Adipose tissue (tissue), 3 donors: ENCODE measurements around the gene NAA40. TPM values are rescaled to one million over a fixed set of nuclear protein-coding genes. Genes with fewer than 3 reads are reported as not detected.

Experiments used
- H3K27ac ChIP-seq: one replicate; pipeline ENCODE4 v1.5.1; 2013; ENCODE audit warnings: low read depth, low read length
- WGBS, 3 donors: extraction: QIAGEN DNeasy Blood & Tissue Kit; methylation state at CpG; one replicate each; pipeline ENCODE4 v1.1.7; 2013; 5-methylcytosine and 5-hydroxymethylcytosine counted together
- polyA plus RNA-seq, 3 donors: library from polyadenylated mRNA; stranded (reverse); fragments of 200-250 nt; gene quantifications; one replicate each; pipeline ENCODE4 v1.2.3, GENCODE V29; 2013
- donor health status: healthy with polysubstance abuse.
- donor health status: Bipolar disorder and iron deficiency.
- donor health status: healthy.

Gene NAA40
- polyA plus RNA-seq, 3 donors: 6.7 to 13.9 (median 7.6) TPM

- WGBS, 3 donors: 7 to 42% (median 9%) methylated on average over 48 to 59 of the region's 59 CpGs
These were observed 60.7 kb downstream of the NAA40 start for GRCh38 chr11:63999349-64000025.

GRCh38 chr11:64000026-64000739, 61.4 kb downstream of the NAA40 start:
- 1 to 20% (median 4%) methylated on average over 39 to 67 of the region's 67 CpGs for WGBS, 3 donors
- no peak overlapping the region for H3K27ac ChIP-seq

More at GRCh38 chr11:63999349-64000025, 60.7 kb downstream of the NAA40 start:
- H3K27ac ChIP-seq: no peak overlapping the region

DNA sequence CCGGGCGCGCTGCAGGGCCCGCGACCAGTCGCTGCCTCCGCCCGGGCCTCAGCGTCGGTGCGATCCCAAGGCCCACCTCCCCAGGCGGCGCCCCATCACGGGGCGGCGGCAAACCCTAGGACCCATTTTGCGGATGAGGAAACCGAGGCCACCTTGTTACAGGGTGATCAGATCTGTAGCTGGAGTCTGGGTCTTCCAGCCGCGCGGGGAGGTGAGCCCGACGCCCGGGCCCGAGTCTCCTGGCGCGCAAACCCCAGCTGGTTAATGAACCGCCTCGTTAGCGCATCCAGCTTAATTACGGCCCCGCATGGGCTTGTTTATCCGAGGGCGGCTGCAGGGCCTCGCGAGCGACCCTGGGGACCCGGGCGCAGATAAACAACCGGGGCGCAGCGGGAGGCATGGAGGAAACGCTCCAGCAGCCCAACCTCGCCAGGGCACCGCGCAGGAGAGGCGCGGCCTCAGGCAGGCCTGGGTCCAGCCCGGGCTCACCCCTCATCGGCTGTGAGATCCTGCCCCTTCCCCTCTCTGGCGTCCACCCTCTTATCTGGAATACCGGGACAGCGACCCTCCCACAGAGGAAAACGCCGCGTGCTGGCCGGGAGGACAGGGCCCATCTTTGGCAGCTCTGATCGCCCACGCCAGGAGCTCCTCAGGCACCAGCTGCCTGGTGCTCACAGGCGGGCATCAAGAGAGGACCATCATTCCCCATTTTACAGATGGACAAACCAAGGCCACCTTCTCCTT, 62.1 kb downstream of the NAA40 start:
- H3K27ac ChIP-seq: no peak overlapping the region

DNA sequence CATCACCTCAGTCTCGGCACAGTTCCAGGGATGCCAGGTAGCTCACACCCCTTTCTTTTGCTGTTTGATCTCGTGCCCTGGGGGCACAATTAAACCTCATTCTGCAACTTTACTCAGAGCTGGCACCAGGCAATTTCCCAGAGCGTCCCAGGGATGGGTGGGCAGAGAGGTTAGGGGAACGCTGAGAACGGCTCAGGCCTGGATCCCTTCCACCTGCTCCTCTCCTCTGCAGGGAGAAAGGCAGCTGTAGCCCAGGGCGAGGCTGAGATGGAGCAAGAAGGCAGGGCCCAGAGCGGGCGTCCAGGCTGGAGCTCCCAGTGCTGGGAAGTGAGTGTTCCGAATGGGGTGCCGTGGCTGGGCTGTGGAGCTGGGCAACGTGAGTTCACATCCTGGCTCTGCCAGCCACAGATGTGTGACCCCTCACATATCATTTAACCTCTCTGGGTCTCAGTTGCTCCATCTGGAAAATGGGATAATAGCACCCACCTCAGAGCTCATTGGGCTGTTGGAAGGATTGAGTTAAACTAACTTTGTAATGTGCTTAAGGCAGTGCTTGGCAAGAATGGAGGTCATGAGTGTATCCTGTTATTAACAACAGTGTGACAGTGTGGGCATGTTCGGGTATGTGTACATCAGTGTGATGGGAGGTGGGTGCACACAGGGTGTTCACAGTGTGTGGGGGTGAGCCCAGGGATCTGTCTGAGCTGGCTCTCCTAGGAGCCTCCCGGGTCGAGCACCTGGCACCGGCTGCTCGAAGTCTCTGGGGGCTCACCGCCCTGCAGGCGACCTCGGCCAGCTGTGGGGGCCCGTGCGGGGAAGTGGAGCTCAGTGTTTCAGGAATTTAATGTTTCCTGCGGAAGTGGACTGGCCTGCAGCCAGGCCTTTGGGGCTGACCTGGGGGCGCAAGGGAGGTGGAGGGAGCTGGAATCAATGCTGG, 63.0 kb downstream of the NAA40 start:
- WGBS, 3 donors: 37 to 64% (median 38%) methylated on average over 23 of the region's 23 CpGs
- no peak overlapping the region for H3K27ac ChIP-seq

More for the DNA sequence above, 62.1 kb downstream of the NAA40 start:
- 13 to 42% (median 17%) methylated on average over 55 to 60 of the region's 60 CpGs for WGBS, 3 donors

DNA sequence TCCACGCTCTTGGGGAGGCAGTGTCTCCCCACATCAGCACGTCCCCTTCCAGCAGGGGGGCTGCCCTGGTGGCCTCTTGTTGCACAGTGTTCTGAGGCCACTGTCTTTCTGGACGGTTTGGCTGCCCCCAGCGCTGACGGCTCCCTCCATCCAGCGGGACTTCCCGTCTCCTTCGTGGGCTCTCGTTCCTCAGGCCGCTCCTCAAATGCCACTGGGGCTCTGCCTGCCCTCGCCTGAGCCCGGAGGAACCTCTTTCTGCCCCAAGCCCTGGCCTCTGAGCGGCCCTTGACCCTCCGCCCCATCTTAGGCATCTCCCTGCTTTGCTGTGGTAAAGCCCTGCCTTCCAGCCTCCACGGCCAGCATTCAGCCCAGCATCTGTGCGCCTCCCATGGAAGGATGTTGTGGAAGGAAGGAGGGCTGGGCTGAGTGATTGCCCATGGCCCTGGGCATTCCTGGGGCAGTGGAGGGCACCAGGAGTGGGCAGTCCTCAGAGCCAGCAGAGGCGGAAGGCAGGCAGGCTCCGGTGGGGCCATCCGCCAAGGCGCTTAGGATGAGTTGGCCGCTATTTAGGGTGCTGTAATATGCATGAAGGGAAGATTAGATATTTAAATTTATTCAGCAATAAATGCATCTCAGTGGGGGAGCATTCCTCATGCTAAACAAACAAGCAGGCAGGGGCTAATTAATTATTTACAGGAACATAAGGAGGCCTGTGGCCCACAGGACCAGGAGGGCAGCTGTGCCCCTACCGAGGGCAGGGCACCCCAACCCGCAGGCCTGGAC, 65.2 kb downstream of the NAA40 start:
- H3K27ac ChIP-seq: no peak overlapping the region
- whole genome bisulfite sequencing, 3 donors: 56 to 73% (median 58%) methylated on average over 23 of the region's 23 CpGs

DNA sequence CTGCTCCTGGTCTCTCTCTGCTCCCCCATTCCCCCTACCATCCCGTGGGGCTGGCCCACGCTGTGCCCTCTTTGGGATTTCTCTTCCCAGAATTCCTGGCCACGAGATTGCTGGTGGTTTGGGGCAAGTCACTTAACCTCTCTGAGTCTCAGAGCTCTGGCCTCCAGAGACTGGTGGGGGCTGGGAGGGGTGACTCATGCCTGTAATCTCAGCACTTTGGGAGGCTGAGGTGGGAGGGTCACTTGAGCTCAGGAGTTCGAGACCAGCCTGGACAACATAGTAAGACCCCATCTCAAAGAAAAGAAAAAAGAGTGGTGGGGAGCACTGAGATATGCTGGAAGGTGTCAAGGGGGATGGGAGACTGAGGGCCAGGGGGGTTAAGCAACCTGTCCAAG, 65.8 kb downstream of the NAA40 start:
- 74 to 80% (median 79%) methylated on average over 4 of the region's 4 CpGs for WGBS, 3 donors
- no peak overlapping the region for H3K27ac ChIP-seq

- H3K27ac ChIP-seq: no peak overlapping the region
- 88 to 91% (median 91%) methylated on average over 4 of the region's 4 CpGs for WGBS, 3 donors
These were observed 66.9 kb downstream of the NAA40 start for GRCh38 chr11:64005691-64006090.

DNA sequence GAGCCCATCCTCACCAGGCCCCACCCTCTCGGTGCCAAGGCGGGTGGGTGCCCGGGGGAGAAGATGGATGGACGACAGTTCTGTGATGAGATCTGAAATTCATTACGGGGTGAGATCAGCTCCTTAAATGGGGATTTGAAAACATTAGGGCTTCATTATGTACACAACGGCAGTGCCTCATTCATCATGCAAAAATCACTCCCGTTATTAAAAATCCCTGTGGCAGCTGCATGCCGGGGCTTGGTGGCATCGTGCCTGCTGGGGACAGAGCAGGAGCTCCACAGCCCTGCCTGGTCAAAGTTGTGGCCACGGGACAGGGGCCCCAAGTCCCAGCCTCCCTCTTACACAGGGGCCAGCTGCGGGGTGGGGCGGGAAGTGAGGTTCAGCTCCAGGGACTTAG, 67.6 kb downstream of the NAA40 start:
- 70 to 77% (median 74%) methylated on average over 12 of the region's 12 CpGs for WGBS, 3 donors
- no peak overlapping the region for H3K27ac ChIP-seq

Other genes with a start within 250 kb of the NAA40 start
- gene ZFTA, start 170.2 kb upstream of the NAA40 start, polyA plus RNA-seq: 10 to 100 TPM in 2 of 3 donors, 1 to 10 TPM in 1; 3.9 to 13.8 (median 12.7) TPM
- 10 to 100 TPM in 1 of 3 donors, 1 to 10 TPM in 2; 2.5 to 10.7 (median 9.7) TPM for gene SPINDOC, start 125.5 kb upstream of the NAA40 start, polyA plus RNA-seq
- 10 to 100 TPM; 13.4 to 15.0 (median 14.2) TPM for gene MARK2, start 99.9 kb upstream of the NAA40 start, polyA plus RNA-seq
- gene RCOR2, start 21.8 kb upstream of the NAA40 start, polyA plus RNA-seq: under 1 TPM; 0.27 to 0.59 (median 0.56) TPM
- 100 to 1,000 TPM; 348 to 933 (median 669) TPM for gene COX8A, start 35.6 kb downstream of the NAA40 start, polyA plus RNA-seq
- gene OTUB1, start 47.4 kb downstream of the NAA40 start, polyA plus RNA-seq: 10 to 100 TPM; 35.3 to 62.4 (median 50.5) TPM
- under 1 TPM; 0.10 to 0.14 (median 0.11) TPM for gene FLRT1, start 96.9 kb downstream of the NAA40 start, polyA plus RNA-seq
- gene MACROD1, start 227.1 kb downstream of the NAA40 start, polyA plus RNA-seq: 10 to 100 TPM; 27.6 to 66.7 (median 38.7) TPM
- gene STIP1, start 247.2 kb downstream of the NAA40 start, polyA plus RNA-seq: 10 to 100 TPM; 30.0 to 65.6 (median 46.3) TPM